ENCODE data around the gene FKBP8. TPM values are rescaled to one million over a fixed set of nuclear protein-coding genes. Genes with fewer than 3 reads are reported as not detected.
"Not testable (repeated sequence)": the region's sequence is repeated elsewhere in the genome, so short reads cannot be mapped to it uniquely, and the experiment has no call there.

Gene FKBP8
- total RNA-seq, 4 donors from 2014 or later = 267 to 318 (median 275) TPM

DNA sequence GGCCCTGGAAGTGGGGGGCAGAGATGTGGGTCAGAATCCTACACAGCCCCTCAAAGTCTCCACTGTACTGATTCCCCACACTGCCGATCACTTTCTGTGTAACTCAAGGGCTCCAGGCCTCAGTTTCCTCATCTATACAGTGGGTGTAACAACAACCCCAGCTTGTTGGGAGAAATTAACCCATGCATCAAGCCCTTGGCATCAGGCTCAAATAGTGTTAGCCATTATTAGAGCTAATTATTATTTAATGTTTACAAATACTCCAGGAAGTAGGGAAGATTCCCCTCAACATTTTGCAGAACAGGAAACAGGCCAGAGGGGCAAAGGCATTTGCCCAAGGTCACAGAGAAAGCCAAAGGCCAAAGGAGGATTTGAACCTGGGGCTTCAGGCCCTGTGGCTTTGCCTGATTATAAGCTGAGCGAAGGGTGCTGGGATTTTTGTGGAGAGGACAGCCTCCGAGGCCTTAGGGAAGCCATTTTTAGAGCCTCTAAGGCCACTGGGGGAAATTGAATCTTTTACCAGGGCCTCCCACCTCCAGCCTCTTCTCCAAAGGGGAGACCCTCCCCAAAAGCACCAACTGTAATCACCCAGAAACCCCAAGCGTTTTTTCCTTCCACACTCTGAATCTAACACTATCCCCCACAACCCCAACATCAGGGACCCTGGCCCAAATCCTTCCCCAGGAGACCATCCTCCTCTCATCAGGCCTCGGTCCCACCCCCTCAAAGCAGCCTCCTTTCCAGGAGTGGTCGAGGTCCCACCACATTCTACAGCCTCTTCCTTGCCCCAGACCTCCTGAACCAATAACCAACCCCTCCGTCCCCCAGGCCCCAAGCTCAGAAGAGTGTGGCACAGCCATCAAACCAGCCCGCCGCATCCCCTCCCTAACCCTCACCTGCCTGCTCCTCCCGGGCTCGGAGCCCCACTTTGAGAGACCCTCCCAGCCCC is 1.1 kb downstream of the FKBP8 start:
- DNase-seq = no peak
- no peak for TF ChIP-seq POLR2A (IDR thresholded peaks at IDR 0.05)
- TF ChIP-seq POLR2AphosphoS5 (IDR thresholded peaks at IDR 0.05) = no peak
- TF ChIP-seq EP300 (IDR thresholded peaks at IDR 0.05; ENCODE audit: low read depth) = no peak
- TF ChIP-seq, protein P1, sequence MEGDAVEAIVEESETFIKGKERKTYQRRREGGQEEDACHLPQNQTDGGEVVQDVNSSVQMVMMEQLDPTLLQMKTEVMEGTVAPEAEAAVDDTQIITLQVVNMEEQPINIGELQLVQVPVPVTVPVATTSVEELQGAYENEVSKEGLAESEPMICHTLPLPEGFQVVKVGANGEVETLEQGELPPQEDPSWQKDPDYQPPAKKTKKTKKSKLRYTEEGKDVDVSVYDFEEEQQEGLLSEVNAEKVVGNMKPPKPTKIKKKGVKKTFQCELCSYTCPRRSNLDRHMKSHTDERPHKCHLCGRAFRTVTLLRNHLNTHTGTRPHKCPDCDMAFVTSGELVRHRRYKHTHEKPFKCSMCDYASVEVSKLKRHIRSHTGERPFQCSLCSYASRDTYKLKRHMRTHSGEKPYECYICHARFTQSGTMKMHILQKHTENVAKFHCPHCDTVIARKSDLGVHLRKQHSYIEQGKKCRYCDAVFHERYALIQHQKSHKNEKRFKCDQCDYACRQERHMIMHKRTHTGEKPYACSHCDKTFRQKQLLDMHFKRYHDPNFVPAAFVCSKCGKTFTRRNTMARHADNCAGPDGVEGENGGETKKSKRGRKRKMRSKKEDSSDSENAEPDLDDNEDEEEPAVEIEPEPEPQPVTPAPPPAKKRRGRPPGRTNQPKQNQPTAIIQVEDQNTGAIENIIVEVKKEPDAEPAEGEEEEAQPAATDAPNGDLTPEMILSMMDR (IDR thresholded peaks at IDR 0.05) = no peak
- WGBS, 2 donors (ENCODE audit: low coverage in 1 of 2) = 11 to 18% methylated on average over 9 to 11 of the region's 11 CpGs
- Histone ChIP-seq H3K9me3 (no peaks in the 10 kb centered on the region), H3K27ac (peak overlapping the region; percentile 88 to 95 (median 91)), H3K27me3 (no peaks in the 10 kb centered on the region), H3K4me3 (peak overlapping the region; percentile 75 to 94 (median 82)), H3K4me1 (peaks cover 14 to 20% (median 17%) of the 10 kb centered on the region in 4 donors), H3K36me3 (peaks cover 0 to 6% (median 0%) of the 10 kb centered on the region in 4 donors)
- intact Hi-C loops (cut with DNase I; ENCODE audit: low total_unique reads) (no loop called here), in situ Hi-C loops (cut with MboI; ENCODE audit: low pct_ligation_motif_present in 1 of 4, low pct_unique_long_range_greater_than_20kb in 1 of 4, low sequenced_read_pairs in 3 of 4) (no loop called here)

DNA sequence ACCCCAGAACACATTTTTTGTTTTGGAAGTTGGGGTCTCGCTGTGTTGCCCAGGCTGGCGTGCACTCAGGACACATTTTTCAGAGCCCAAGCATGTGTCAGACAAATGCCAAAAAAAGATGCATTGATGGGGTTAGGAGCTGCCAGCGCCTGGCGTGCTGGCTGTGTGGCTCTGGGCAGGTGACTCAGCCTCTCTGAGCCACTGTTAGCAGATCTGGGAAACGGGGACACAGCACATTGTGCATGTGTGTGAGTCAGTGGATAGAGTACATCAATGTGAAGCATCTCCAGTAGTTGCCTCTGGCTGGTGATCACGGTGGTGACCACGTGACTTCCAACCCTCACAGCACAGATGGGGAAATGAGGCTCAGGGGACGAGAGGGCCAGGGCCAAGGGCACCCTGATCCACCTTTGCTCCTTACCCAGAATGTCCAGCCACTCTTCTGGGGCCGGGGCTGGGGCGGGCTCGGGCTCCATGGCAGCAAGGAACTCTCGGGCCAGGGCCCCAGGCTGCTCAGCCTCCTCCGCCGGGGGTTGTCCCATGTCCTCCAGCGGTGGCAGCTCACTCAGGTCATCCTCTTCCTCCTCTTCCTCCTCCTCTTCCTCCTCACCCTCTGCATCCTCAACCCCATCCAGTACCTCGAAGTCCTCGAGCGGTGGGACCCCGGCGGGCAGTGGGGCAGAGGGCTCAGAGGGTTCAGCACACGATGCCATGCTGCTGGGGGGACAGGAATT is 1.9 kb downstream of the FKBP8 start:
- intact Hi-C loops (cut with DNase I; ENCODE audit: low total_unique reads) = no loop called here
- H3K36me3 ChIP-seq = peaks cover 0 to 6% (median 0%) of the 10 kb centered on the region in 4 donors
- H3K27me3 ChIP-seq = no peaks in the 10 kb centered on the region
- no peaks in the 10 kb centered on the region for H3K9me3 ChIP-seq
- H3K4me1 ChIP-seq = peaks cover 14 to 20% (median 17%) of the 10 kb centered on the region in 4 donors
- DNase-seq = no peak
- in situ Hi-C loops (cut with MboI; ENCODE audit: low pct_ligation_motif_present in 1 of 4, low pct_unique_long_range_greater_than_20kb in 1 of 4, low sequenced_read_pairs in 3 of 4) = no loop called here
- TF ChIP-seq POLR2AphosphoS5 (IDR thresholded peaks at IDR 0.05) = no peak
- TF ChIP-seq, protein P1 (IDR thresholded peaks at IDR 0.05) = no peak
- TF ChIP-seq POLR2A (IDR thresholded peaks at IDR 0.05) = no peak
- TF ChIP-seq EP300 (IDR thresholded peaks at IDR 0.05; ENCODE audit: low read depth) = no peak
- H3K27ac ChIP-seq = peak overlapping the region in 2 of 4 donors; percentile 93 to 95
- 90% methylated on average over 4 to 21 of the region's 21 CpGs for WGBS, 2 donors (ENCODE audit: low coverage in 1 of 2)
- no peak overlapping the region for H3K4me3 ChIP-seq

DNA sequence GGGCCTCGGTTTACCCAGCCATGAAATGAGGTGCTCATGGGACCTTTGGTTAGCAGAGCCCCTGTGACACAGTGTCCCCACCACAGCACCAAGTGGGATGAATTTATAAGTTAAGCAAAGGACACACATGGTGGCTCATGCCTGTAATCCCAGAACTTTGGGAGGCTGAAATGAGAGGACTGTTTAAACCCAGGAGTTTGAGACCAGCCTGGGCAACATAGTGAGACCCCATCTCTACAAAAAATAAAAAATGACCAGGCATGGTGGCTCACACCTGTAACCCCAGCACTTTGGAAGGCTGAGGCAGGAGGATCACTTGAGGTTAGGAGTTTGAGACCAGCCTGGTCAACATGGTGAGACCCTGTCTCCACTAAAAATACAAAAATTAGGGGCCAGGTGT is 3.2 kb downstream of the FKBP8 start:
- in situ Hi-C loops (cut with MboI; ENCODE audit: low pct_ligation_motif_present in 1 of 4, low pct_unique_long_range_greater_than_20kb in 1 of 4, low sequenced_read_pairs in 3 of 4); intact Hi-C loops (cut with DNase I; ENCODE audit: low total_unique reads); H3K9me3 ChIP-seq; DNase-seq; H3K27ac ChIP-seq; H3K36me3 ChIP-seq; H3K27me3 ChIP-seq; H3K4me3 ChIP-seq: not testable (repeated sequence)
- H3K4me1 ChIP-seq = peaks cover 14 to 20% (median 17%) of the 10 kb centered on the region in 4 donors
- 92% methylated on average over 1 of the region's 1 CpG; no CpG with 5 or more reads in 1 of the 2 donors for WGBS, 2 donors (ENCODE audit: low coverage in 1 of 2)

DNA sequence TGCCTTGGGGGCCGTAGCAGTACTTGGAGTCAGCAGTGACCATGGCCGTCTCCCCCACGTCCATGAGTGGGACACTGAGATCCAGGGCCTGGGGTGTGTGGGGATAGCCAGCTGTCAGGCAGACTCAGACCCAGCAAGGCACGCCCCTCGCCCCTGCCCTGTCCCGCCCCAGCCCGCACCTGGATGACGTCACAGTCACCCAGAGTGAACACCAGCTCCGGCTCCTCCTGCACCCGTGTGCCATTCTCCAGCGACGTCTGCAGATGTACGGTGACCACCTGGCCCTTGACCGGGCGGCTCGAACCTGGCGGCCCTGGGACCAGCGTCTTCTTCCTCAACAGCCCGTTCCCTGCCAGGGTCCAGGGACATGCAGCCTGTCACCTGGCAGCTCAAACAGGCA is 4.0 kb downstream of the FKBP8 start:
- intact Hi-C loops (cut with DNase I; ENCODE audit: low total_unique reads) = no loop called here
- no peaks in the 10 kb centered on the region for H3K27me3 ChIP-seq
- 97% methylated on average over 19 of the region's 19 CpGs; no CpG with 5 or more reads in 1 of the 2 donors for WGBS, 2 donors (ENCODE audit: low coverage in 1 of 2)
- in situ Hi-C loops (cut with MboI; ENCODE audit: low pct_ligation_motif_present in 1 of 4, low pct_unique_long_range_greater_than_20kb in 1 of 4, low sequenced_read_pairs in 3 of 4) = no loop called here
- no peak overlapping the region for H3K4me3 ChIP-seq
- peaks cover 14 to 19% (median 17%) of the 10 kb centered on the region in 4 donors for H3K4me1 ChIP-seq
- DNase-seq = no peak
- no peaks in the 10 kb centered on the region for H3K9me3 ChIP-seq
- peaks cover 0 to 6% (median 2%) of the 10 kb centered on the region in 4 donors for H3K36me3 ChIP-seq
- no peak overlapping the region for H3K27ac ChIP-seq
- TF ChIP-seq POLR2AphosphoS5 (IDR thresholded peaks at IDR 0.05) = no peak

DNA sequence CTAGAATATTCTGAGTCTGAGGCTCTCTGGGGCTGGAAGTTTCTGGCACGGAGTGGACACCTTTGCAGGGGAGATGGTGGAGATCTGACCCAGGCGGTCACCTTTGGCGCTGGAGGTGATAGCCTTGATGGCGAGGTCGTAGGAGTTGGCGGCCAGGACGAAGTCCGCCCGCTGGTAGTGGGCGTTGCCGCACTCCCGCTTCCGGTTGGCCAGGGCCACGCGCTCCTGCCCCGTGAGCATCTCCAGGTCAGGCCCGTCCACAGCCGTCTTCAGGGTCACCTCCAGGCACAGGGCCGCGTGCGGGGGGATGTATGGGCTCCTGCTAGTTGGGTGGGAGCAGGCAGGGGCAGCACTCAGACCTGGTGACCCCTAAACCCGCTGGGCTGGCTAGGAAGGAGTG is 5.3 kb downstream of the FKBP8 start:
- Histone ChIP-seq H3K27ac (no peak overlapping the region), H3K36me3 (peaks cover 0 to 6% (median 2%) of the 10 kb centered on the region in 4 donors), H3K4me3 (no peak overlapping the region), H3K27me3 (no peaks in the 10 kb centered on the region), H3K4me1 (peaks cover 9 to 12% (median 11%) of the 10 kb centered on the region in 4 donors), H3K9me3 (no peaks in the 10 kb centered on the region)
- intact Hi-C loops (cut with DNase I; ENCODE audit: low total_unique reads) (no loop called here), in situ Hi-C loops (cut with MboI; ENCODE audit: low pct_ligation_motif_present in 1 of 4, low pct_unique_long_range_greater_than_20kb in 1 of 4, low sequenced_read_pairs in 3 of 4) (no loop called here)
- no peak for DNase-seq
- WGBS, 2 donors (ENCODE audit: low coverage in 1 of 2) = 95% methylated on average over 22 of the region's 22 CpGs; no CpG with 5 or more reads in 1 of the 2 donors
- no peak for TF ChIP-seq POLR2A (IDR thresholded peaks at IDR 0.05)
- no peak for TF ChIP-seq POLR2AphosphoS5 (IDR thresholded peaks at IDR 0.05)
- TF ChIP-seq, protein P1 (IDR thresholded peaks at IDR 0.05) = no peak
- no peak for TF ChIP-seq EP300 (IDR thresholded peaks at IDR 0.05; ENCODE audit: low read depth)

Measured in transverse colon (tissue), 4 donors.